PC-3 (cell line): ENCODE measurements around the gene FLVCR1. TPM values are rescaled to one million over a fixed set of nuclear protein-coding genes. Genes with fewer than 3 reads are reported as not detected.
"Not testable (repeated sequence)": the region's sequence is repeated elsewhere in the genome, so short reads cannot be mapped to it uniquely, and the experiment has no call there.

Experiments used
- ATAC-seq: fragments of 200-7000 bp; cut with Tn5 transposase; 2 replicates; pipeline ENCODE4 v1.9.1; 2020; ENCODE audit warnings: mild to moderate bottlenecking, moderate library complexity
- BruUV-seq: library from RNA; stranded (reverse); fragments of 400-500 nt; replicated peaks from 2 replicates; lab custom pipeline; 2021; lab: Mats Ljungman, UMichigan
- CTCF ChIA-PET: fragments of 300-600 bp; sonication (Branson Sonifier 250); formaldehyde crosslinking; loops from one replicate; lab custom pipeline; 2022; ENCODE audit warnings: antibody characterized with exemption; lab: Charles Lee
- POLR2A ChIA-PET: fragments of 300-600 bp; sonication (Branson Sonifier 250); formaldehyde crosslinking; loops from one replicate; lab custom pipeline; 2022; ENCODE audit warnings: antibody characterized with exemption; ENCODE audit not compliant: unreplicated experiment; lab: Charles Lee
- DNase-seq: peaks from one replicate; pipeline ENCODE4 v3.0.0-alpha.2; 2015
- H2AFZ ChIP-seq: fragments of 300-600 bp; sonication (generic); 2 replicates; pipeline ENCODE4 v1.6.0; 2016; ENCODE audit warnings: antibody characterized with exemption, low read length
- H3F3A ChIP-seq: fragments of 300-600 bp; sonication (generic); one replicate; pipeline ENCODE4 v1.6.0; 2017; ENCODE audit warnings: antibody characterized with exemption, low read length, control low read depth, mild to moderate bottlenecking; ENCODE audit not compliant: unreplicated experiment
- H3K27ac ChIP-seq: fragments of 300-600 bp; sonication (generic); 2 replicates; pipeline ENCODE4 v1.5.1; 2016; ENCODE audit warnings: mild to moderate bottlenecking, low read length
- H3K27me3 ChIP-seq: fragments of 300-600 bp; sonication (generic); 2 replicates; pipeline ENCODE4 v1.6.1; 2016; ENCODE audit warnings: low read length, mixed read lengths
- H3K36me3 ChIP-seq: fragments of 300-600 bp; sonication (generic); 2 replicates; pipeline ENCODE4 v1.6.1; 2016; ENCODE audit warnings: low read depth, mixed run types, low read length, mixed read lengths
- H3K4me1 ChIP-seq: fragments of 300-600 bp; sonication (generic); 2 replicates; pipeline ENCODE4 v1.5.1; 2016; ENCODE audit warnings: low read length; ENCODE audit not compliant: insufficient read depth
- H3K4me2 ChIP-seq: fragments of 300-600 bp; sonication (generic); 2 replicates; pipeline ENCODE4 v1.6.0; 2016; ENCODE audit warnings: low read length
- H3K4me3 ChIP-seq: fragments of 300-600 bp; sonication (generic); 2 replicates; pipeline ENCODE4 v1.5.1; 2016; ENCODE audit warnings: mild to moderate bottlenecking, low read length, mixed read lengths
- H3K79me2 ChIP-seq: fragments of 300-600 bp; sonication (generic); 2 replicates; pipeline ENCODE4 v1.6.1; 2017; ENCODE audit warnings: low read length, mixed read lengths
- H3K9ac ChIP-seq: fragments of 300-600 bp; sonication (generic); 2 replicates; pipeline ENCODE4 v1.6.0; 2016; ENCODE audit warnings: mild to moderate bottlenecking, low read length
- H3K9me2 ChIP-seq: fragments of 300-600 bp; sonication (generic); replicated peaks from 2 replicates; pipeline ENCODE4 v1.6.1; 2016; ENCODE audit warnings: mixed run types, low read length, mixed read lengths
- H3K9me3 ChIP-seq: fragments of 300-600 bp; sonication (generic); 2 replicates; pipeline ENCODE4 v1.6.1; 2016; ENCODE audit warnings: low read length, mixed read lengths
- H4K20me1 ChIP-seq: fragments of 300-600 bp; sonication (generic); 2 replicates; pipeline ENCODE4 v1.6.1; 2016; ENCODE audit warnings: low read length, mixed read lengths
- EZH2 ChIP-seq: fragments of 300-600 bp; sonication (generic); IDR thresholded peaks from one replicate; pipeline ENCODE4 v1.6.1; 2017; ENCODE audit warnings: antibody characterized with exemption, mild to moderate bottlenecking, low read length; ENCODE audit not compliant: unreplicated experiment
- EZH2phosphoT487 ChIP-seq: fragments of 300-600 bp; sonication (generic); IDR thresholded peaks from 2 replicates; pipeline ENCODE4 v1.6.1; 2018; ENCODE audit warnings: mild to moderate bottlenecking, antibody characterized with exemption, low read length, borderline replicate concordance
- intact Hi-C: fragments of 100-400 bp; cut with micrococcal nuclease; formaldehyde crosslinking; loops from 2 replicates; pipeline ENCODE4 v1.9.0; 2023
- total RNA-seq: library from RNA; depleted of rRNA; stranded (reverse); fragments of >200 nt; gene quantifications from 2 replicates; pipeline ENCODE4 v1.2.3, GENCODE V29; 2014
- TF ChIP-seq, protein P1 (sequence below): fragments of 300-600 bp; sonication (generic); conservative IDR thresholded peaks from 2 replicates; pipeline ENCODE4 v1.5.1; 2017; ENCODE audit warnings: antibody characterized with exemption, low read depth, mild to moderate bottlenecking, low read length

The FLVCR1 gene
- total RNA-seq, 1 experiment from 2014 or later = 13.9 TPM

GRCh38 chr1:212908971-212909370, 50.9 kb downstream of the FLVCR1 start:
- no peaks in the 10 kb centered on the region for H3K79me2 ChIP-seq
- no peak for ATAC-seq
- H3K36me3 ChIP-seq = no peaks in the 10 kb centered on the region
- no peaks in the 10 kb centered on the region for H4K20me1 ChIP-seq
- H3K27ac ChIP-seq = no peak overlapping the region
- no peak for DNase-seq
- no peak overlapping the region for H3K4me2 ChIP-seq
- H3K27me3 ChIP-seq = no peaks in the 10 kb centered on the region
- no peaks in the 10 kb centered on the region for H3K9me3 ChIP-seq
- no peak overlapping the region for H3K4me3 ChIP-seq
- no peaks in the 10 kb centered on the region for H3F3A ChIP-seq
- intact Hi-C loops = no loop called here
- ChIA-PET POLR2A (interaction anchor here (0.5 kb wide), 1 partner anchor 346 kb away, joined by 3 read pairs; no protein-coding TSS in a partner anchor), CTCF (no interaction called here)
- BruUV-seq = no TSS peak
- no peaks in the 10 kb centered on the region for H3K9me2 ChIP-seq
- no peak overlapping the region for H2AFZ ChIP-seq
- TF ChIP-seq EZH2phosphoT487 (no peak), EZH2 (no peak)
- TF ChIP-seq, protein P1, sequence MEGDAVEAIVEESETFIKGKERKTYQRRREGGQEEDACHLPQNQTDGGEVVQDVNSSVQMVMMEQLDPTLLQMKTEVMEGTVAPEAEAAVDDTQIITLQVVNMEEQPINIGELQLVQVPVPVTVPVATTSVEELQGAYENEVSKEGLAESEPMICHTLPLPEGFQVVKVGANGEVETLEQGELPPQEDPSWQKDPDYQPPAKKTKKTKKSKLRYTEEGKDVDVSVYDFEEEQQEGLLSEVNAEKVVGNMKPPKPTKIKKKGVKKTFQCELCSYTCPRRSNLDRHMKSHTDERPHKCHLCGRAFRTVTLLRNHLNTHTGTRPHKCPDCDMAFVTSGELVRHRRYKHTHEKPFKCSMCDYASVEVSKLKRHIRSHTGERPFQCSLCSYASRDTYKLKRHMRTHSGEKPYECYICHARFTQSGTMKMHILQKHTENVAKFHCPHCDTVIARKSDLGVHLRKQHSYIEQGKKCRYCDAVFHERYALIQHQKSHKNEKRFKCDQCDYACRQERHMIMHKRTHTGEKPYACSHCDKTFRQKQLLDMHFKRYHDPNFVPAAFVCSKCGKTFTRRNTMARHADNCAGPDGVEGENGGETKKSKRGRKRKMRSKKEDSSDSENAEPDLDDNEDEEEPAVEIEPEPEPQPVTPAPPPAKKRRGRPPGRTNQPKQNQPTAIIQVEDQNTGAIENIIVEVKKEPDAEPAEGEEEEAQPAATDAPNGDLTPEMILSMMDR = no peak
- no peaks in the 10 kb centered on the region for H3K4me1 ChIP-seq
- H3K9ac ChIP-seq = no peak overlapping the region

GRCh38 chr1:212909652-212910063, 51.6 kb downstream of the FLVCR1 start:
- no peak overlapping the region for H3K4me3 ChIP-seq
- ATAC-seq = no peak
- no peak overlapping the region for H3K9ac ChIP-seq
- H3K9me3 ChIP-seq = no peaks in the 10 kb centered on the region
- no peaks in the 10 kb centered on the region for H3K27me3 ChIP-seq
- TF ChIP-seq, protein P1 = no peak
- TF ChIP-seq EZH2phosphoT487 = no peak
- no peak for TF ChIP-seq EZH2
- no peaks in the 10 kb centered on the region for H3K9me2 ChIP-seq
- H3K4me2 ChIP-seq = no peak overlapping the region
- H3K36me3 ChIP-seq = no peaks in the 10 kb centered on the region
- ChIA-PET CTCF (no interaction called here), POLR2A (no interaction called here)
- H4K20me1 ChIP-seq = no peaks in the 10 kb centered on the region
- DNase-seq = no peak
- BruUV-seq = no TSS peak
- H3K79me2 ChIP-seq = no peaks in the 10 kb centered on the region
- intact Hi-C loops = no loop called here
- H3K27ac ChIP-seq = no peak overlapping the region
- H3F3A ChIP-seq = no peaks in the 10 kb centered on the region
- no peaks in the 10 kb centered on the region for H3K4me1 ChIP-seq
- no peak overlapping the region for H2AFZ ChIP-seq

DNA sequence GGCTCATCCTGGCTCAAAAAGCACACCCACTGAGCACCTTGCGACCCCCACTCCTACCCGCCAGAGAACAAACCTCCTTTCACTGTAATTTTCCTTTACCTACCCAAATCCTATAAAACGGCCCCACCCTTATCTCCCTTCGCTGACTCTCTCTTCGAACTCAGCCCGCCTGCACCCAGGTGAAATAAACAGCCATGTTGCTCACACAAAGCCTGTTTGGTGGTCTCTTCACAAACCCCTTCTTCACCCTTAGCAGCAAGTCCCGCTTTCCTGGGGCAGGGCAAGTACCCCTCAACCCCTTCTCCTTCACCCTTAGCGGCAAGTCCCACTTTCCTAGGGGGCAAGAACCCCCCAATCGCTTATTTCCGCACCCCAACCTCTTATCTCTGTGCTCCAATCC, 52.1 kb downstream of the FLVCR1 start:
- not testable (repeated sequence) for H3F3A ChIP-seq, BruUV-seq, DNase-seq

DNA sequence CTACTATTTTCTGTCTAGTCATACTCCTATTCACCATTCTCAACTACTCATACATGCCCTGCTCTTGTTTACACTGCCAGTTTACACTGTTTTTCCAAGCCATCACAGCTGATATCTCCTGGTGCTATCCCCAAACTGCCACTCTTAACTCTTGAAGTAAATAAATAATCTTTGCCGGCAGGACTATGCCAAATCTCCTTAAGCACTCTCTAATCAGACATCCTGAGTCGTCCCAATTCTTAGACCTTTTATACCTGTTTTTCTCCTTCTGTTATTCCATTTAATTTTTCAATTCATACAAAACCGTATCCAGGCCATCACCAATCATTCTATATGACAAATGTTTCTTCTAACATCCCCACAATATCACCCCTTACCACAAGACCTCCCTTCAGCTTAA, 55.6 kb downstream of the FLVCR1 start:
- H3K36me3 ChIP-seq, H3F3A ChIP-seq, H3K27ac ChIP-seq, H4K20me1 ChIP-seq, ATAC-seq, H3K9me2 ChIP-seq, DNase-seq, H3K4me2 ChIP-seq, H3K4me3 ChIP-seq, POLR2A ChIA-PET, H3K79me2 ChIP-seq, H3K4me1 ChIP-seq, H3K9ac ChIP-seq, BruUV-seq, H3K27me3 ChIP-seq, CTCF ChIA-PET, H3K9me3 ChIP-seq, H2AFZ ChIP-seq, intact Hi-C loops: not testable (repeated sequence)

More for the DNA sequence above, 52.1 kb downstream of the FLVCR1 start:
- H3K4me3 ChIP-seq, H3K9ac ChIP-seq, H4K20me1 ChIP-seq, H3K79me2 ChIP-seq, H3K4me1 ChIP-seq, H3K4me2 ChIP-seq, H3K27ac ChIP-seq, CTCF ChIA-PET, intact Hi-C loops, H3K36me3 ChIP-seq, H3K9me3 ChIP-seq, POLR2A ChIA-PET, H3K9me2 ChIP-seq, H2AFZ ChIP-seq, ATAC-seq, H3K27me3 ChIP-seq: not testable (repeated sequence)

GRCh38 chr1:212914110-212914509, 56.0 kb downstream of the FLVCR1 start:
- intact Hi-C loops, H3K4me1 ChIP-seq, H3K9me3 ChIP-seq, H3K27ac ChIP-seq, H3K79me2 ChIP-seq, POLR2A ChIA-PET, H3K9ac ChIP-seq, H2AFZ ChIP-seq, H3K4me2 ChIP-seq, H3F3A ChIP-seq, H3K36me3 ChIP-seq, ATAC-seq, BruUV-seq, DNase-seq, H3K27me3 ChIP-seq, H3K9me2 ChIP-seq, H4K20me1 ChIP-seq, H3K4me3 ChIP-seq, CTCF ChIA-PET: not testable (repeated sequence)
